Osteoblast (primary cell): ENCODE data around the gene ARMC5. TPM values are rescaled to one million over a fixed set of nuclear protein-coding genes. Genes with fewer than 3 reads are reported as not detected.

ENCODE experiments used
- DNase-seq: peaks from one replicate; pipeline ENCODE4 v3.0.0; 2011; ENCODE audit warnings: low spot score, mixed read lengths; ENCODE audit not compliant: insufficient read length; ENCODE audit errors: missing footprints
- H2AFZ ChIP-seq: 2 replicates; pipeline ENCODE4 v1.6.0; 2011; ENCODE audit warnings: mild to moderate bottlenecking, low read length
- H3K27ac ChIP-seq: 2 replicates; pipeline ENCODE4 v1.5.1; 2011; ENCODE audit warnings: mild to moderate bottlenecking, low read depth, low read length, moderate library complexity
- H3K27me3 ChIP-seq: 2 replicates; pipeline ENCODE4 v1.6.0; 2012; ENCODE audit warnings: mild to moderate bottlenecking, control low read depth, inconsistent platforms, low read length, moderate library complexity; ENCODE audit not compliant: insufficient read depth
- H3K36me3 ChIP-seq: 2 replicates; pipeline ENCODE4 v1.5.1; 2011; ENCODE audit warnings: mild to moderate bottlenecking, low read length, control low read depth, moderate library complexity; ENCODE audit not compliant: insufficient read depth
- H3K4me1 ChIP-seq: 2 replicates; pipeline ENCODE4 v1.5.1; 2011; ENCODE audit warnings: mild to moderate bottlenecking, low read length, control low read depth, moderate library complexity; ENCODE audit not compliant: insufficient read depth
- H3K4me2 ChIP-seq: 2 replicates; pipeline ENCODE4 v1.6.0; 2011; ENCODE audit warnings: mild to moderate bottlenecking, low read length; ENCODE audit not compliant: insufficient read depth
- H3K4me3 ChIP-seq: fragments of 200-600 bp; sonication (generic); 3 replicates; pipeline ENCODE4 v1.5.1; 2012; ENCODE audit warnings: mild to moderate bottlenecking, low read length, inconsistent platforms; ENCODE audit not compliant: insufficient read depth
- H3K79me2 ChIP-seq: 2 replicates; pipeline ENCODE4 v1.6.0; 2012; ENCODE audit warnings: mild to moderate bottlenecking, low read length, control low read depth, inconsistent platforms; ENCODE audit not compliant: insufficient read depth
- H3K9me3 ChIP-seq: 2 replicates; pipeline ENCODE4 v1.5.1; 2011; ENCODE audit warnings: low read depth, low read length, control low read depth
- H4K20me1 ChIP-seq: 2 replicates; pipeline ENCODE4 v1.6.0; 2012; ENCODE audit warnings: mild to moderate bottlenecking, low read length, control low read depth; ENCODE audit not compliant: insufficient read depth
- total RNA-seq: library from RNA; depleted of rRNA; stranded (reverse); fragments of >200 nt; gene quantifications from 2 replicates; pipeline ENCODE4 v1.2.3, GENCODE V29; 2012
- TF ChIP-seq, protein P1 (sequence below): IDR thresholded peaks from 2 replicates; pipeline ENCODE4 v1.5.1; 2011; ENCODE audit warnings: mild to moderate bottlenecking, low read depth, low read length, moderate library complexity; ENCODE audit errors: extremely low read depth

Gene ARMC5
- total RNA-seq, 1 donor, result 12.7 TPM

DNA sequence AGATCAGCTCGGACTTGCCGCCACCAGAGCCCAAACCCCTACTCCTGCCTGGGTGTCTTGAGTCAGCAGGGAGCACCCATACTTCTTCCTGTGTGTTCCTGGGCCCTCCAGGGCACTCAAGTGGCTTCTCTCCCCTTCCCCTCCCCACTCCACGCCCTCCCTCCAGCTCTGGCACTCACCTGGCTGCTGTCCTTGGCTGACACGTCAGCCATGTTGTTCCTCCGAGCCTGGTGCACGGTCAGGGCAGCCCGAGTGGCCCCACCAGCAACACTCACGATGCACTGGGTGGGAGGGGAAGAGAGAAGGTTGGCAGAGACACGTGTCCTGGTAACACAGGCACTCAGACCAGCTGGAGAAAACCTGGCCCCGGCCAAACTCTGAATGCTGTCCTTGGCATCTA is 37.4 kb downstream of the ARMC5 start:
- no peak overlapping the region for H3K4me2 ChIP-seq
- H4K20me1 ChIP-seq, result peaks cover 9% of the 10 kb centered on the region
- H3K79me2 ChIP-seq, result peaks cover 5% of the 10 kb centered on the region
- no peak overlapping the region for H3K4me3 ChIP-seq
- H3K4me1 ChIP-seq, result no peaks in the 10 kb centered on the region
- TF ChIP-seq, protein P1, sequence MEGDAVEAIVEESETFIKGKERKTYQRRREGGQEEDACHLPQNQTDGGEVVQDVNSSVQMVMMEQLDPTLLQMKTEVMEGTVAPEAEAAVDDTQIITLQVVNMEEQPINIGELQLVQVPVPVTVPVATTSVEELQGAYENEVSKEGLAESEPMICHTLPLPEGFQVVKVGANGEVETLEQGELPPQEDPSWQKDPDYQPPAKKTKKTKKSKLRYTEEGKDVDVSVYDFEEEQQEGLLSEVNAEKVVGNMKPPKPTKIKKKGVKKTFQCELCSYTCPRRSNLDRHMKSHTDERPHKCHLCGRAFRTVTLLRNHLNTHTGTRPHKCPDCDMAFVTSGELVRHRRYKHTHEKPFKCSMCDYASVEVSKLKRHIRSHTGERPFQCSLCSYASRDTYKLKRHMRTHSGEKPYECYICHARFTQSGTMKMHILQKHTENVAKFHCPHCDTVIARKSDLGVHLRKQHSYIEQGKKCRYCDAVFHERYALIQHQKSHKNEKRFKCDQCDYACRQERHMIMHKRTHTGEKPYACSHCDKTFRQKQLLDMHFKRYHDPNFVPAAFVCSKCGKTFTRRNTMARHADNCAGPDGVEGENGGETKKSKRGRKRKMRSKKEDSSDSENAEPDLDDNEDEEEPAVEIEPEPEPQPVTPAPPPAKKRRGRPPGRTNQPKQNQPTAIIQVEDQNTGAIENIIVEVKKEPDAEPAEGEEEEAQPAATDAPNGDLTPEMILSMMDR, result no peak
- H2AFZ ChIP-seq, result no peak overlapping the region
- no peaks in the 10 kb centered on the region for H3K27me3 ChIP-seq
- H3K27ac ChIP-seq, result no peak overlapping the region
- H3K9me3 ChIP-seq, result no peaks in the 10 kb centered on the region
- H3K36me3 ChIP-seq, result peaks cover 52% of the 10 kb centered on the region
- DNase-seq, result no peak

DNA sequence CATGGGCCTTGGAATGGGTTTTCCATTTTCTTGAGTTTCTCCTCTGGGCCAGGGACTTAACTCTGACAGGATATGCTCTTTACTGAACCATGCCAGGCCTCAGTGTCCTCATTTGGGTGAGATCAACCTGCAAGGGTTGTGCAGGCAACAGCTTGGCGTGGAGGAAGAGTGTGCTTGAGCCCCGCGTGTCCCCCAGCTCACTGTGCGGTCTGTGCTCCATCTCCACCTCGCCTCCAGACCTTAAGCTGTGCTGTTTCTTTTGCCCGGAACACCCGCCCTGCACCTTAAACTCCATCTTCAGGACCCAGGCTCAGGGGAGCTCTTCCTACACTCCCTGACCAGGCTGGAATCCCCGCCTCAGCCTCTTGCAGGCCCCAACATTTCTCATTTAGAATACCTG is 39.2 kb downstream of the ARMC5 start:
- Histone ChIP-seq H3K9me3 (no peaks in the 10 kb centered on the region), H3K4me2 (no peak overlapping the region), H3K27ac (no peak overlapping the region), H3K79me2 (peaks cover 14% of the 10 kb centered on the region), H4K20me1 (peaks cover 13% of the 10 kb centered on the region), H3K36me3 (peaks cover 38% of the 10 kb centered on the region), H3K4me3 (no peak overlapping the region), H3K4me1 (peaks cover 9% of the 10 kb centered on the region), H3K27me3 (no peaks in the 10 kb centered on the region), H2AFZ (no peak overlapping the region)
- TF ChIP-seq, protein P1, result no peak
- no peak for DNase-seq

DNA sequence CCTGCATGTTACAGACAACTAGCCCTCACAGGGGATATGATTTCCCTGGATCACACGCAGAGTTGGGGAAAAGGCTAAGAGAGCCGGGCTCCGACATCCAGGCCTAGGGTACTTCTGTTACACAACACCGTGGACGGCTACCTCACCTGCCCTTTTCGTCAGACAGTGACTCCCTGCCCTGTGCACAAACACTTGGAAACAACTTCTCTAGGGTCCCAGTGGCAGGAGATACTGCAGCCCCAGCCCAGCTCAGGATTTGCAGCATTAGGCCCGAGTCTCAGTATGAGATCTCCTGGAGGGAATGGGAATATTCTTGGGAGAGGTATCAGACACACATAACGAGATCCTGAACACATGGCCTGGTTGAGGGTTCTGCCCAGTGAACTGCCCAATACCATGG is 40.6 kb downstream of the ARMC5 start:
- Histone ChIP-seq H2AFZ (no peak overlapping the region), H3K36me3 (peaks cover 37% of the 10 kb centered on the region), H3K9me3 (no peaks in the 10 kb centered on the region), H3K27me3 (no peaks in the 10 kb centered on the region), H3K4me2 (no peak overlapping the region), H4K20me1 (peaks cover 13% of the 10 kb centered on the region), H3K79me2 (peaks cover 14% of the 10 kb centered on the region), H3K4me1 (peaks cover 9% of the 10 kb centered on the region), H3K4me3 (no peak overlapping the region), H3K27ac (no peak overlapping the region)
- DNase-seq, result no peak
- TF ChIP-seq, protein P1, result no peak

DNA sequence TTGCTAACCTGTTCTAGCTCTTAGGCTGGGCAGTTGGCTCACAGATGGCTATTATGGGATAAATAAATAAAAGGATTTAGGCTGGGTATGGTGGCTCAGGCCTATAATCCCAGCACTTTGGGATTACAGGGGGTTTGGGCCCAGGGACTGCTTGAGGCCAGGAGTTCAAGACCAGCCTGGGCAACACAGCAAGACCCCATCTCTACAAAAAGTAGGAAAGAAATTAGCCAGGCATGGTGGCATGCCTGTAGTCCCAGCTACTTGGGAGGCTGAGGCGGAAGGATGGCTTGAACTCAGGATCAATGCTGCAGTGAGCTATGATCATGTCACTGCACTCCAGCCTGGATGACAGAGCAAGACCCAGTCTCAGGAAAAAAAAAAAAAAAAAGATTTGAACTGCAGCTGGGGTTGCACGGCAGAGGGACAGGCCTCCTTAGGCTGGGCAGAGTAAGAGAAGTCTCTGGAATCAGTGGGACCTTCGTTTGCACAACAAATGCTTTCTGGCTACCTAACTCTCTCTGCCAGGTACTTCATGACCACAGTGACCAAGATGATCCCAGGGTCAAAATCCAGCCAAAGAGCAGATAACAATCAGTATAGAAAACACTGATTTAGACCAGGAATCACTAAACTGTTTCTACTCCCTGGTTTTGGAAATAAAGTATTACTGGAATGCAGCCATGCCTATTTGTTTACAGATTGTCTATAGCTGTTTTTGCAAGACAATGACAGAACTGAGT is 42.1 kb downstream of the ARMC5 start:
- Histone ChIP-seq H2AFZ (no peak overlapping the region), H3K36me3 (peaks cover 37% of the 10 kb centered on the region), H3K27ac (no peak overlapping the region), H3K4me2 (no peak overlapping the region), H3K4me1 (peaks cover 12% of the 10 kb centered on the region), H3K79me2 (peaks cover 18% of the 10 kb centered on the region), H3K27me3 (no peaks in the 10 kb centered on the region), H3K9me3 (no peaks in the 10 kb centered on the region), H4K20me1 (peaks cover 13% of the 10 kb centered on the region), H3K4me3 (no peak overlapping the region)
- TF ChIP-seq, protein P1, result no peak
- no peak for DNase-seq
